ENCODE data around the gene SBF2.

SBF2 gene

GRCh38 chr11:10328314-10329098, 34.5 kb upstream of the SBF2 start:
- DNase-seq (ENCODE audit: low spot score): no peak
- in situ Hi-C loops (cut with MboI; ENCODE audit: low sequenced_read_pairs, unreplicated experiment): loop anchor here (10.0 kb wide), 1 partner anchor 574 kb away; no protein-coding TSS in a partner anchor
- TF ChIP-seq, protein P1, sequence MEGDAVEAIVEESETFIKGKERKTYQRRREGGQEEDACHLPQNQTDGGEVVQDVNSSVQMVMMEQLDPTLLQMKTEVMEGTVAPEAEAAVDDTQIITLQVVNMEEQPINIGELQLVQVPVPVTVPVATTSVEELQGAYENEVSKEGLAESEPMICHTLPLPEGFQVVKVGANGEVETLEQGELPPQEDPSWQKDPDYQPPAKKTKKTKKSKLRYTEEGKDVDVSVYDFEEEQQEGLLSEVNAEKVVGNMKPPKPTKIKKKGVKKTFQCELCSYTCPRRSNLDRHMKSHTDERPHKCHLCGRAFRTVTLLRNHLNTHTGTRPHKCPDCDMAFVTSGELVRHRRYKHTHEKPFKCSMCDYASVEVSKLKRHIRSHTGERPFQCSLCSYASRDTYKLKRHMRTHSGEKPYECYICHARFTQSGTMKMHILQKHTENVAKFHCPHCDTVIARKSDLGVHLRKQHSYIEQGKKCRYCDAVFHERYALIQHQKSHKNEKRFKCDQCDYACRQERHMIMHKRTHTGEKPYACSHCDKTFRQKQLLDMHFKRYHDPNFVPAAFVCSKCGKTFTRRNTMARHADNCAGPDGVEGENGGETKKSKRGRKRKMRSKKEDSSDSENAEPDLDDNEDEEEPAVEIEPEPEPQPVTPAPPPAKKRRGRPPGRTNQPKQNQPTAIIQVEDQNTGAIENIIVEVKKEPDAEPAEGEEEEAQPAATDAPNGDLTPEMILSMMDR (IDR thresholded peaks at IDR 0.05; ENCODE audit: borderline replicate concordance, control extremely low read depth, extremely low read depth, insufficient read depth, missing control alignments): no peak

DNA sequence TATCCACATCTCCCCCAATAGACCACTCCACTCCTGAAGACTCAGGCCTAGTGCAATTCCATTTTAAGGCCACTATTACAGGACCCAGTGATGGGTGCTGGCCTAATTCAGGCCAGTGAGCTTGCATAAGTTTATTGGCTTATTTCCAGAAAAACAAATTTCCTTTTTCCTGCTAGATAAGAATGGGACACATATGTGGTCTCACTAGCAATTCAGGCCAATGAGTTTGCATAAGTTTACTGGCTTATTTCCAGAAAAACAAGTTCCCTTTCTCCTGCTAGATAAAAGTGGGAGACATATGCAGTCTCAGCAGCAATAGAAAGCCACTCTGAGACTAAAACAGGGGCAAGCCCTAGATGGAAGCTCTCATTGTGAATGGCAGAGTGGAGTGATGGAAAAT, 33.2 kb upstream of the SBF2 start:
- TF ChIP-seq, protein P1 (IDR thresholded peaks at IDR 0.05; ENCODE audit: borderline replicate concordance, control extremely low read depth, extremely low read depth, insufficient read depth, missing control alignments): no peak
- DNase-seq (ENCODE audit: low spot score): no peak
- in situ Hi-C loops (cut with MboI; ENCODE audit: low sequenced_read_pairs, unreplicated experiment): loop anchor here (10.0 kb wide), 1 partner anchor 572 kb away; no protein-coding TSS in a partner anchor

- in situ Hi-C loops (cut with MboI; ENCODE audit: low sequenced_read_pairs, unreplicated experiment): loop anchor here (10.0 kb wide), 1 partner anchor 571 kb away; no protein-coding TSS in a partner anchor
- DNase-seq (ENCODE audit: low spot score): no peak
- TF ChIP-seq, protein P1 (IDR thresholded peaks at IDR 0.05; ENCODE audit: borderline replicate concordance, control extremely low read depth, extremely low read depth, insufficient read depth, missing control alignments): no peak
These were observed 32.3 kb upstream of the SBF2 start for GRCh38 chr11:10326012-10326964.

DNA sequence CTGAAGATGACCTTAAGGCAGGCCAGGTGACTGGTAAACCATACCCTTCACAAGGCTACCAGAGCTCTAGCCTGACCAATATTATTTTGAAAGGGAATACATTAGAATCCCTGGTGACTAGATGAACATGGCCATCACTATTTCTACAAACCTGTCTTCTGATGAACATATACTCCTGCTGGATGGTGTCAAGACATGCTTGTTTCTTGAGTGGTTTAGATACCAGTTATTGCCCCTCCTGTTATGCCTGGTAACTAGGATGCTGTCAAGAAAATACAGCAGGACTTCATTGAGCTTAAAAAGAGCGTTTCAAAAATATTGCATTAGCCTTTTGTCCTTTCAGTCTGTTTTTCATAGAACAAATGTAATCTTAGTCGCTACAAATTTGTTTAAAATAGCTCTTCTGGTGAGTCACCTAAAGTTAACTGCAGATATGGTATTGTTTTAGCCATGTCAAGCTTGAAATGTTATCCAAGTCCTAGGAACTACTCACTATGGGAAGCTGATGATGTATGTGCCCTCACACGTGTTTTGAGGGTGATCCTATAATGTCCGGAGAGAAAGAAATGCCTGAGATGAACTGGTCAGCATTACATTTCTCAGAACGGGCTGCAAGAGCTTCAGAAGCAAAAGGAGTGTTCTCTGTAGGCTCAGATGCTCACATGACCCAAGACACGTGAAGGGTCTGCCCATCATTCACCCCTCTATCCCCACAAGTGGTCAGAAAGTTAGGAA, 31.4 kb upstream of the SBF2 start:
- in situ Hi-C loops (cut with MboI; ENCODE audit: low sequenced_read_pairs, unreplicated experiment): loop anchor here (10.0 kb wide), 1 partner anchor 571 kb away; no protein-coding TSS in a partner anchor
- TF ChIP-seq, protein P1 (IDR thresholded peaks at IDR 0.05; ENCODE audit: borderline replicate concordance, control extremely low read depth, extremely low read depth, insufficient read depth, missing control alignments): no peak
- no peak for DNase-seq (ENCODE audit: low spot score)

DNA sequence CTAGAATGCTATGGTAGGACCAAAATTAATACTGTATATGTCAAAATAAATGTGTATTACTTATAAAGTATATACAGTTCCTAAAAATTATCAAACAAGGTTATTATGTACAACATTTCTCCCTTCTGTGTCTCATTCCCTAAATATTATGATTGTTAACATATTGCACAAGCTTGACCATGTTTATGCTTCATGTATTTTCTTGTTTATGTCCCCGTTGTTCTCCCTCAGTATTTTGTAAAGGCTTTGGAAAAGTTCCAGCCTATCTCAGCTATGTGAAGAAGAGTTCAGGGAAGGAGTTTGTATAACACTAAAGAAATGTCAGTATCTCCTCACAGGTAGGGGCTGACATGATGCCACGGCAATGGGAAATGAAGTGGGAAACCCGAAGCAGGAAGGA, 30.5 kb upstream of the SBF2 start:
- TF ChIP-seq, protein P1 (IDR thresholded peaks at IDR 0.05; ENCODE audit: borderline replicate concordance, control extremely low read depth, extremely low read depth, insufficient read depth, missing control alignments): no peak
- no peak for DNase-seq (ENCODE audit: low spot score)
- in situ Hi-C loops (cut with MboI; ENCODE audit: low sequenced_read_pairs, unreplicated experiment): loop anchor here (10.0 to 25.0 kb wide), 3 partner anchors 337 to 570 kb away; no protein-coding TSS in a partner anchor

GRCh38 chr11:10323793-10324170, 29.8 kb upstream of the SBF2 start:
- in situ Hi-C loops (cut with MboI; ENCODE audit: low sequenced_read_pairs, unreplicated experiment): loop anchor here (10.0 to 25.0 kb wide), 3 partner anchors 336 to 569 kb away; no protein-coding TSS in a partner anchor
- TF ChIP-seq, protein P1 (IDR thresholded peaks at IDR 0.05; ENCODE audit: borderline replicate concordance, control extremely low read depth, extremely low read depth, insufficient read depth, missing control alignments): no peak
- no peak for DNase-seq (ENCODE audit: low spot score)
